Measurements from ENCODE around the gene POLR2C. TPM values are rescaled to one million over a fixed set of nuclear protein-coding genes. Genes with fewer than 3 reads are reported as not detected.

Gene POLR2C
- total and polyA plus RNA-seq, 2 of the 13 experiments (the other 11 are each of a cell fraction or from before 2014, with no cell fraction given): 104 to 216 TPM

GRCh38 chr16:57519796-57520360, 57.4 kb downstream of the POLR2C start (continued):
- TF ChIP-seq NFKBIZ (CRISPR knock-in tag; IDR thresholded peaks at IDR 0.05) (0 out of 2 replicates have a peak, but pooled peaks have one; percentile 57), NFIC (IDR thresholded peaks at IDR 0.05; ENCODE audit: low read length) (no peak), HCFC1 (IDR thresholded peaks at IDR 0.05; ENCODE audit: low read depth, low read length) (no peak), JARID2 (CRISPR knock-in tag; IDR thresholded peaks at IDR 0.05; ENCODE audit: insufficient replicate concordance) (peak; percentile 60), SRSF1 (optimal IDR thresholded peaks at IDR 0.05; ENCODE audit: low read depth, low read length) (no peak), MTERF4 (CRISPR knock-in tag; IDR thresholded peaks at IDR 0.05) (no peak), ZNF792 (CRISPR knock-in tag; IDR thresholded peaks at IDR 0.05) (no peak), ZNF362 (CRISPR knock-in tag; IDR thresholded peaks at IDR 0.05; ENCODE audit: borderline replicate concordance) (no peak), FLYWCH1 (CRISPR knock-in tag; IDR thresholded peaks at IDR 0.05) (no peak), MXD4 (CRISPR knock-in tag; IDR thresholded peaks at IDR 0.05) (0 out of 2 replicates have a peak, but pooled peaks have one; percentile 23), ARID4A (CRISPR knock-in tag; IDR thresholded peaks at IDR 0.05; ENCODE audit: borderline replicate concordance) (no peak), CTCF (CRISPR knock-in tag; IDR thresholded peaks at IDR 0.05) (peak; percentile 99), MAFG (CRISPR knock-in tag; IDR thresholded peaks at IDR 0.05) (no peak), REST (IDR thresholded peaks at IDR 0.05; ENCODE audit: borderline replicate concordance in 1 of 2, low read depth in 1 of 2, low read length in 2 of 2) (no peak), GABPB1 (CRISPR knock-in tag; IDR thresholded peaks at IDR 0.05) (peak; percentile 68), ZNF556 (CRISPR knock-in tag; IDR thresholded peaks at IDR 0.05; ENCODE audit: borderline replicate concordance) (no peak)
